Activated T-helper 1 cell treated with anti-CD3 and anti-CD28 coated beads, Interleukin-2, amount 50 U/mL, for 16 hours (primary cell): ENCODE data around the gene SESN2.
A peak's percentile ranks its signal among the peaks of the same experiment; 100 is the strongest.

Experiments used
- DNase-seq, 2 donors: peaks; one replicate each; pipeline ENCODE4 v3.0.0-alpha.2; 2020; ENCODE audit warnings: low read depth in 1 of 2, low spot score in 1 of 2

The SESN2 gene, protein sequence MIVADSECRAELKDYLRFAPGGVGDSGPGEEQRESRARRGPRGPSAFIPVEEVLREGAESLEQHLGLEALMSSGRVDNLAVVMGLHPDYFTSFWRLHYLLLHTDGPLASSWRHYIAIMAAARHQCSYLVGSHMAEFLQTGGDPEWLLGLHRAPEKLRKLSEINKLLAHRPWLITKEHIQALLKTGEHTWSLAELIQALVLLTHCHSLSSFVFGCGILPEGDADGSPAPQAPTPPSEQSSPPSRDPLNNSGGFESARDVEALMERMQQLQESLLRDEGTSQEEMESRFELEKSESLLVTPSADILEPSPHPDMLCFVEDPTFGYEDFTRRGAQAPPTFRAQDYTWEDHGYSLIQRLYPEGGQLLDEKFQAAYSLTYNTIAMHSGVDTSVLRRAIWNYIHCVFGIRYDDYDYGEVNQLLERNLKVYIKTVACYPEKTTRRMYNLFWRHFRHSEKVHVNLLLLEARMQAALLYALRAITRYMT

DNA sequence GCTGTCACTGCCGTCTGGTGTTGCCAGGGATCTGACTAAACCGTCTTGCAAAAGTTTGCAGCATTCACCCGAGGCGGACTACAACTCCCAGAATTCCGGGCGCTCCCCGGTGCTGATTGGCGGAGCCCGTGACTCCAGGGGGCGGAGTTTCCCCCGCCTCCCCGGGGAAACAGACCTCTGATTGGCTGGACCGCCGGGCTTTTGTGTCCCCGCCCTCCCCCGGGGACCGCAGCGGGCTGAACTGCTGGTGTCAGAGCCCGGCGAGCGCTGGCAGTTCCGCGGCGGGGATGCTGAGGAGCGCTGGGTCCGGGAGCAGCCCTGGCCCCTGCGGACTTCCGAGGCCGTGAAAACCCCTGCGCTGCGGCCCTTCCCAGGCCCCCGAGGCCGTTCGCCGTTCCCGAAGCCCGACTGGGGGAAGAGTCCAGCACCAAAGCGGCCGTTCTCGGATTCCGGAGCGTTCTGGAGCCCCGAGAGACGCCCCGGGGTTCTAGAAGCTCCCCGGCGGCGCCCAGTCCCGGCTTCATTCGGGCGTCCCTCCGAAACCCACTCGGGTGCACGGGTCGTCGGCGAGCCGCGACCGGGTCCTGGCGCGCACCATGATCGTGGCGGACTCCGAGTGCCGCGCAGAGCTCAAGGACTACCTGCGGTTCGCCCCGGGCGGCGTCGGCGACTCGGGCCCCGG is at the start of gene SESN2:
TSS of gene SESN2 (plus strand) at position 267 of the 682 bp plus-strand sequence. CDS start at position 597, 330 bp downstream.
- peak; percentile 98 to 99 for DNase-seq

DNA sequence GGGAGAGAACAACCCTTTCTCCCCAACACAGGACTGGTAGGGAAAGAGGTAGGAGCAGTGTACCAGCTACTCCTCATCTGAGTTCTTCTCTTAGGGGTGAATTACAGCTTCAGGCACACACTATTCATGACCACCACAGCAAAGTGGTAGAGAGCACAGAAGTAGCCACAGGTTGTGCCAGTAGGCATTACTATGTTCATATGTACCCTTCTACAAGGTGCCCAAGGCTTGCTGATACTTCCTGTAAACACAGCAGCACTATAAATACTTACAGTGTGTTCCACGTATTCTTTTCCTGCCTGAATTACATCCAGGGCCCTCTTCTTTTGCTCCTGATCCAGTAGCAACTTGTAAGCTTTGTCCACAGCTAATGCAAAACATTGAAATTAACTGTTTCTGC is 49.6 kb upstream of the SESN2 start:
- no peak for DNase-seq

DNA sequence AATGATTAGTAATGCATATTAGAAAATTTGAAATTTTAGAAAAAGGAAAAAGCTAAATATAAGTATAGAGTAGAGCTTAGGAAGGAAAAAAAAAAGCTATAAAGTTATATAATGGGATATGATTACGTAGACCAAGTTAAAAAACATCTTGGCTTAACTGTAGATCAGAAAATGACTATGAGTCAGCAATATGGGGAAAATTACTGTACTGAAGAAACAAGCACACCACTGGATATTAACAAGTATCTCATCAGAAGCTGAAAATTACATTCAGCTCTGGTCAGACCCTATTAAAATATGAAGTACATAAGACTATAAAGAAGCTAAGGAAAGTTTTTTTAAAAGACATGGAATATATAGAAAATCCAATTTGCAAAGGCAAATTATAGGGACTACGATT is 46.0 kb upstream of the SESN2 start:
- DNase-seq: no peak

DNA sequence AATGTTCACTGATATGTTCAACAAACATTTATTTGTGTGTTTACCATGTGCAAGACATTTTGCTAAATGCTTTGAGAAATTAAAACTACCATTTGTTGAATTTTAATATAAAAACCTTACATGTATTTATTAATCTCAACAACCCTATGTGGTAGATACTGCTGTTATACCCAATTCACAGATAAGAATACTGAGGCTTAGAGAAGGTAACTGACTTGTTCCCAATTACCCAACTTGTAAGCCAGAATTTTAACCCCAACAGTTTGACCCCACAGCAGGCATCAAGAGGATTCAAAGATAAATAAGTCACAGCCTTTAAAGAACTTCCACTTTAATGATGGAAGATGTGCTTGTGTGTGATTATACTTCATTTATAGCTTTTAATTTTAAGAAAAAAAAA is 30.2 kb upstream of the SESN2 start:
- no peak for DNase-seq

DNA sequence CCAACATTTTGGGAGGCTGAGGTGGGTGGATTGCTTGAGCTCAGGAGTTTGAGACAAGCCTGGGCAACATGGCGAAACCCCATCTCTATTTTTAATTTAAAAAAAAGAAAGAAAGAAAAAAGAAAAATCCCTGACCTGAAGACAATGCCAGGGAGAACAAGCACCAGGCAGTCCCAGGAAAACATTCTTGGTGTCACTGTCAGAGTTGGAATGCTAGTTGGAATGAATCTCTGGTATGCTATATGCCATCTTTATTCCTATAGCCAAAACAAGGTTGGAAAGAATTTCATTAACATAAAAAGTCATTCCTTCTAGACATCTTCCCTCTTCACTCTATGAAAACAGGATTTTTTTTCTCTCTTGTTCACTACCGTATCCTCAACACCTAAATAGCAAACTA is 29.3 kb upstream of the SESN2 start:
- DNase-seq: no peak

DNA sequence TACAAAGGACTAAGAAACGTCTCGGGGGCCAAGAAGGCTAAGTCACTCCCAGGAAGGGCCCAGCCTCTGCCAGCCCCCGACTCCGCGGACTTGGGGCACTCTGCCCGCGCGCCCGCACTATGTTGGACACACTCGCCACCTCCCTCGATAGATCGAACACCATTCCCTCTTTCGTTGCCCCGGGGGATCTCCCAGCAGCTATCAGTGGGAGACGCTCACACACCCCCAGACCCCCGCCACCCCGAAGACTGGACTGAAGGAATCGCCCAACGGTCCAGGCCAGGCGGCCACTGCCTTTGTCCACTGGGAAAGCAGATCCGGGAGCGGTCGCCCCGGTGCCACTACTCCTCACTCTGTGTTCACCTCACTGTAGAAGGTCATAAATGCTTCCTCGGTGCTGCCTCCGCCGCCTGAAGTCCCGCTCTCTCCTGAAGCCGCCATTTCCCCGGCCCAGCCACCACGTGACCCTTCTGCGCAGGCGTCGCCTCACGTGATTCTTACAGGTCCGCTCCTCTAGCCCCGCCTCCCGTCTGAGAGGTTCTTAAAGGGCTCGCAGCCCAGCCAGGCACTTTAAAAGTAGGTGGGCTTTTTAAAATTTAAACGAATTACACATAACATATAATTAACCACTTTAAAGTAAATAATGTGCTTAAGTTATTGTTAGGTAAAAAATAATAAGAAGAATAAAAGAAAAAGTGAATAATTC is 26.6 kb upstream of the SESN2 start, which contains the start of gene DNAJC8:
TSS of gene DNAJC8 (minus strand) at position 472 of the 706 bp plus-strand sequence. CDS start at position 441, 31 bp downstream.
- DNase-seq: peak; percentile 91 to 93

DNA sequence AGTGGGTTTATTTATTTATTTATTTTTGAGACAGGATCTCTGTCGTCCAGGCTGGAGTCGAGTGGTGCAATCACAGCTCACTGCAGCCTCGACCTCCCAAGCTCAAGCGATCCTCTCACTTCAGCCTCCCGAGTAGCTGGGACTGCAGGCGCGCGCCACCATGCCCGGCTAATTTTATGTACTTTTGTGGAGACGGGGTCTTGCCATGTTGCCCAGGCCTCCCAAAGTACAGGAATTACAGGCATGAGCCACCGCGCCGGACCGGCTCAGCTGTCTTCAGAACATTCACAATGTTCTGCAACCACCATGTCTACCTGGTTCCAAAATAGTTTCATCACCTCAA is 26.1 kb upstream of the SESN2 start:
- DNase-seq: no peak

DNA sequence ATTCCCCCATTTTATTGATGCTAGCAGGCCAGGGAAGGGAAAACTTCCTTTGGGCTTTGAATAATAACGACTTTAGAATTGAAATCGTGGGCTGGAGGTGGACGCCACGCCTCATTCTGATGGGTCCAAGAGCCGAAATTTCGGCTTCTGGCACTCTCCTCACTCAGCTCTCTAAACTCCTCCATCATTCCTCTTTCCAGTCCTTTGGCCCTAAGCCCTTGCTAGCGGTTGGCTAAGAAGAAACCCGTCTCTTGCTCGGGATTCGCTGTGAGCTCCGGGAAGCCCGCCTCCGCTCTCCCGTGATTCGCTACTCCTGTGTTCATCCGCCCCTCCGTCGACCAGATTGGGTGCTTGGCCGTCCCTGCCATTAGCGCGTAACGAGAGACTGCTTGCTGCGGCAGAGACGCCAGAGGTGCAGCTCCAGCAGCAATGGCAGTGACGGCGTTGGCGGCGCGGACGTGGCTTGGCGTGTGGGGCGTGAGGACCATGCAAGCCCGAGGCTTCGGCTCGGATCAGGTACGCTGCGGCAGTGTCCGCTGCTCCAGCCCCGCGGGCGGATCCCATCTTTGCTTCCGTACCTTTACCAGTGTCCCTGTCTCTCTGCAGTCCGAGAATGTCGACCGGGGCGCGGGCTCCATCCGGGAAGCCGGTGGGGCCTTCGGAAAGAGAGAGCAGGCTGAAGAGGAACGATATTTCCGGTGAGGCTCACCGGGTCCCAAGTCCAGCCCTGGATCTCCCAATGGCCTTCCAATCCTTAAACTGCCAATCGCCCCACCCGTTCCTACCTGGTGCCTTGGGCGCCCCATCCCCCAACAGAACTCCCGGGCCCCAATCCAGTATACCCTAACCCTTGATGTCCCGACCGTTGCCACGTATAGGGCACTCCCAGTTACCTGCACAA is 23.3 kb upstream of the SESN2 start, which contains the start of gene ATP5IF1:
TSS of gene ATP5IF1 (plus strand) at position 370 of the 901 bp plus-strand sequence. CDS start at position 430, 60 bp downstream.
- peak; percentile 87 to 89 for DNase-seq

DNA sequence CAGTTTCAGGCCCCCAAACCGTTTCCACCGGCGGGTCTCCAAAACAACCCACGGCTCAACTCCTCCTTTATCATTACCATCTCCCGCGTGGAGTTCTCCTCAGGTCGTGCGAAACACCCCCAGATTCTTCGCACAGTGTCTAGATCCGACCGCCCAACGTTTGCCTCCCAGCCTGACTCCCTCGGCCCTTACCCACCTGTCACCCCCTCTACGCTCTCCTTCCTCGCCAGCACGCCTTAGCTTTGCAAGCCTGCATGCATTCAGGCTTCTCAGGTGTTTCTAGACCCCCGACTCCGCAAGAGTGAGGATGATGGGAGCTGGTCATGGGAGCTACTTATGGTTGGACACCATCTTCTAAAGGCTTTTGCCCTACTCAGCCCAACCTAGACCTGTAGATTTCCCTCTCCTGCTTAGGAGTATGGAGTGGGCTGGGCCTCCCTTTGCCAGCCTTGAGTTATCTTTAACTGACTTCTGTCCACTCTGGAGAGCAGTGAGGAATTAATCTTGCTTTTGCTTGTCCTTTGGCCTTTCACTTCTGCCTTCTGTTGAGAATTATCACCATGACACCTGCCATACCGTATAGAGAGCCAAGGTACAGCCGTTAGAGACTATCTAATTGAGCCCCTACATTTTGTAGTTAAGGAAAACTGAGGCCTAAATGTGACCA is 22.5 kb upstream of the SESN2 start:
- no peak for DNase-seq

DNA sequence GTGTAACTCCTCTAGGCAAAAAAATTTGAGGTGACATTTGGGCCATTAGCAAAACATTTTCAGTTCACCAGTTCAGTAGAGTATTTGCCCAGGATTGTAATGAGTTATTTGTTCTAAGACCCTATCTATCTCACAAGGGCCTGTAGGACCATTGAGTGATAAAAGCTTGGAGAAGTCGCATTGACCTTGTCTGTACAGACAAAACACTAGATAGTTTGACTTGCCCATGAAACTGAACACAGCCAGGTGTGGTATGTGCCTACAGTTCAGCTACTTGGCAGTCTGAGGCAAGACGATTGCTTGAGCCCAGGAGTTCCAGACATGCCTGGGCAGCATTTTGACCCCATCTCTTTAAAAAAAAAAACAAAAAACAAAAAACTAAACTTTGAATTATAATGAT is 20.3 kb upstream of the SESN2 start:
- no peak for DNase-seq

DNA sequence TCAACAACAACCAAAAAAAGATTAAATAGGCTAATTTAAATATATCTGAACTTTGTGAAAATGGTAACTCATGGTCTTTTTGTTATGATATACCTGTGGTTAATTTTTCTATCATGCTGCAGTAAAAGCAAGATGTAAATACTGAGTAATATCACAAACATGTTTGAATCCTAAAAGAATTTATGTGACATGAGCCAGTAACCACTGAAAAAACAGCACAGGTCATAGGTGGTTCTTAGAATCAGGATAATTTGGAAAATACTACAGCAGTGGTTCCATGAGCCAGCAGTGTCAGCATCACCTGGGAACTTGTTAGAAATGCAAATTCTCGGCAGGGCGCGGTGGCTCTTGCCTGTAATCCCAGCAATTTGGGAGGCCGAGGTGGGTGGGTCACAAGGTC is 19.3 kb upstream of the SESN2 start:
- DNase-seq: no peak

DNA sequence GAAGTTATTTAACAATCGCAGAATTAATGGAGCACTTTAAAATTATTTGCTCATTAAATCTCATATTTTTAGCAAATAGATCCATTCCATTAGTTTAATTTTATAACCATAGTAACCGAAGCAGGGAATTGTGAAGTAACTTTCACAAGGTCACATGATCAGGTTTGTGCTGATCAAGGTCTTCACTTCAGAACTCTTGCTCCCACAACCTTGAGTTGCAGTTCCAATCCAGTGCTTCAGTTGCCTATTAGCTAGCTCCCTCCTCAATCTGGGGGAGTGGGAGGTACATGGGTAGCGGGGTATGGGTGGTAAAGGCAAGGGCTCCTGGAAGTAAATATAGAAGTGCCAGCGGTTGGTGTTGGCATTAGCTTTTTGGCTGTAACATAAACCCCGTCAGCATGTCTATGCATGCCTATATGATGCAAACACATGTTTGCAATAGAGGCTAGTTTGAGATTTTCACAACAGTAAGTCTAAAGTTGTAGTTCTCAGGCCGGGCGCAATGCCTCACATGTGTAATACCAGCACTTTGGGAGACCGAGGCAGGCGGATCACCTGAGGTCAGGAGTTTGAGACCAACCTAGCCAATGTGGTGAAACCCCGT is 17.6 kb upstream of the SESN2 start:
- DNase-seq: no peak

DNA sequence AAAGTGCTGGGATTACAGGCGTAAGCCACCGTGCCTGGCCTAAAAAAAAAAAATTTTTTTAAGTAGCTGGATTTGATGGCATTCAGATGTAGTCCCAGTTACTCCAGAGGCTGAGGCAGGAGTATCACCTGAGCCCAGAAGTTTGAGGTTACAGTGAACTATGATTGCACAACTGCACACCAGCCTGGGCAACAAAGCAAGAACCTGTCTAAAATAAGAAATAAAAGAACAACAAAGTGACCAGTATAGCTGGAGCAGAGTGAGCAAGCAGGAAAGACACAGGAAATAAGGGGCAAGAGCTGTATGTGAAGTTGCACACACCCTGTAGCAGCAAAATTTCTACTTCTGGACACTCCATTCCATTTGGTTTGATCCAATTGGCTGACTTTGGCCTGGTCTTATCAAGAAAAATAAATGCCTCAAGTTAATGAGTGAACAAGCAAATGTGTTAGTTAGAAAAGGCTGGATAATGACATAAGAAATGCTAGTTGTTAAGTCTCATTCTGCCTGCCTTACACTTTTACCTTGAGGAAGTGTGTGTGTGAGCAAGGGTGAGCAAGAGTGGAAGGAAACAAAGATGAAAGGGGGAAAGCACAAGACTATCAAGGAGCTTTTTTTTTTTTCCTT is 15.5 kb upstream of the SESN2 start:
- no peak for DNase-seq

DNA sequence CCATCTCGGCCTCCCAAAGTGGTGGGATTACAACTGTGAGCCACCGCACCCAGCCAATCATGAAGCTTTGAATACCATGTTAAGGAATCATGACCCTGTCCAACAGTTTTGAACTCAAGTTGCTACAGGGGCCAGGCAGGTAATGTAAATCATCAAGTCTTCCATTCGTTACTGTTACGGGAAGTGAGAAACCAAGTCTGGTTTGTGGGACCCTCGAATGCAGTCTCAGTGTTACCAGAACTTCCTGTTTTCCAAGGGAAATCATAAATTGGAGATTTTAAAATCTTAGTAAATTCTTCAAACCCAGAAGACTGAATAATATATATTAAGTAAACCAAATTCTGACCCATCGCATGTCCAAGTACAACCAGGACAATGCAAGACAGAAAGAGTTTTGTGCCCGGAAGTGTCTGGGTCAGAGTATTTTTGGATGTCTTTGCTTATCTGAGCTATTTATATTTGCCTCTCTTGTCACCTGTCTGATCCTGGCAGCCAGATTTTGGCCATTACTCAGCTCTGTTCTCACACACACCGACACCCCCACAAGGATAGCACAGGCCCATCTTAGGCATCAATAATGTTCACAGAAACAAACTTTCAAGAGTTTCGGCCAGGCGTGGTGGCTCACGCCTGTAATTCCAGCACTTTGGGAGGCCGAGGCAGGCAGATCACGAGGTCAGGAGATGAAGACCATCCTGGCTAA is 14.6 kb upstream of the SESN2 start:
- no peak for DNase-seq

DNA sequence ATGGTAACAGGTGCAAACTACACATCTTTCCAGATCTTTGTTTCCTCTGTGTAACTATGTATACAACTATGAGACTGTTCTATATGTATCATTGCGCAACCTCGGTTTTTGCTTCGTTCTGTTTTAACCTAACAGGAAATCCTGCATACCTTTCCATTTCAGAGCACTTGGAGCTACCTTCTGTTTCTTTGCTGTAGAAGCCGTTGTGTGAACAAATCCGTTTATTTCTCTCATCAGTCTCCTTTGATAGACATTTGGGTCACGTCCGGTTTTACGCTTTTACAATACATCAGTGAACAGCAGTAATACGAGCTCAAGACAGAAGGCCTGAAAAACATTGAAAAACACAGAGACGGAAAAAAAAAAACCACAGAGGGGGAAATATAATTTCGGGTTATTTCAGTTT is 12.9 kb upstream of the SESN2 start:
- no peak for DNase-seq

DNA sequence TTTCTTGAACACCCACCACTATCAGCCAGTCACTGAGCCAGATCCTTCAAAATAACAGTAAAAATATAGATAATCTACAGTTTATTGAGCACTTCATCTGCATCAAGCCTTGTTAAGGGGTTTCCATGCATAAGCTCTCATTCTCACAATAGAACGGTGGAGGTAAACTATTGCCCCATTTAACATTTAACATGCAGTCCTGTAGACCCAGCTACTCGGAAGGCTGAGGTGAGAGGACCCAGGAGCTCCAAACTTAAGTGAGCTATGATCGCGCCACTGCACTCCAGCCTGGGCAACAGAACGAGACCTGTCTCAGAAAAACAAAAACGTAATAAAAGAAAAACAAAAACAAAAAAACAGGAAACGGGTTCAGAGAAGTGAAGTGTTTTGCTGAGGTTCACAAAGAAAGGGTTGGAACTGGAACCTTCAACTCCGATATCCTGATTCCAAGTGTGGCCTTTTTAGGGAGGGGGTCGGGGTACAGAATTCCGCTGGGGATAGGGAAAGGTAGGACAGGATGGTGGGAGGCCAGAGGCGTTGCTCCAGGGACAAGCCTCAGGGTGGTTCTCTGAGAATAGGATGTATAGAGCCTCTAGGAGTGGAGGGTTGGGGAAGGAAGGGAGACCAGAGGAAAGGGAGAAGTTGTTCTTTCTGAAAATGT is 11.6 kb upstream of the SESN2 start:
- no peak for DNase-seq

DNA sequence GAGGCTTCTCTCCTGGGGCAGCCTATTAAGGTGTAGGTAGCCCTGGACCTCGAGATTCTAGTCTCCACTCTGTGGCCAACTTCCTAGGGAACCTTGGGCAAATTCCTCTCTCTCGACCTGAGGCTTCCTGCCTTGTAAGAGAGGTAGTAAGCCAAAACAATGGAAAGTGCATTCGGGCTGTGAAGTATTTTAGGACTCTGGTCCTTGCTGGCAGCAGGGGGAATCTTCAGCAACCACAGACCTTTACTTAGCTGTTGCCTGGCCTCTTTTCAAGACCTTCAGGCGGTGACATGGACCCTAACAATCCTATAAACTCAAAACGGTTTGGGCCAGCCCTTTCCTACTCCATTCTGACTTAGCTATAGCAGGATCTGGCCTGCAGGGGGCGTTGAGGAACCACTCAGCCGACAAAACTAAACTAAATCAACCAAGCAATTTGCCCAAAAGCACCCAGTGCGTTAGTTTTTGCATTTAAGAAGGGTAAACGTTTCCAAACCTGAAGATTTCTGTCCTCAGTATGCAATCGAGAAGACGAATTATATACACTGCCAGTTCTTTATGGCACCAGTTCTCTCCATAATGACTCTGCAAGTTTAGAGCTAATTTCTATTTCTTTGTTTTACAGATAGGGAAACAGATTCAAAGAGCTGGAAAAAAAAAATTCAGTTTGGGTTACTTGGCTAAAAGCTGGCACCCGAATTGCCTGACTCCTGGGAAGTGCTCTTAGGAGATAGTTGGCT is 10.9 kb upstream of the SESN2 start:
- peak; percentile 71 to 75 for DNase-seq
